K562 (cell line): ENCODE results near the gene DOCK6. TPM values are rescaled to one million over a fixed set of nuclear protein-coding genes. Genes with fewer than 3 reads are reported as not detected.

Source experiments
- ATAC-seq: fragments of 200-7000 bp; cut with Tn5 transposase; 3 replicates; pipeline ENCODE4 v1.9.1; 2020; ENCODE audit warnings: moderate library complexity
- BruUV-seq: library from RNA; stranded (reverse); fragments of 400-500 nt; replicated peaks from 2 replicates; lab custom pipeline; 2021; lab: Mats Ljungman, UMichigan
- CTCF ChIA-PET: fragments of 300-600 bp; formaldehyde crosslinking; extraction: SDS; loops from one replicate; lab custom pipeline; 2021; ENCODE audit warnings: low intra/inter-chr PET ratio; lab: Yijun Ruan, JAX
- POLR2A ChIA-PET: fragments of 300-600, 350-650 bp; sonication (Branson Sonifier 250); formaldehyde crosslinking; extraction: SDS; loops from one replicate; lab custom pipeline; 2021; ENCODE audit warnings: antibody characterized with exemption, inconsistent platforms; lab: Yijun Ruan, JAX
- DNase-seq, 4 experiments: peaks; one replicate each; pipeline versions ENCODE4 v3.0.0 to v3.0.0-alpha.2; 2011 to 2018; ENCODE audit warnings: low spot score in 3 of 4, mixed read lengths in 3 of 4; ENCODE audit errors: extremely low read depth in 1 of 4
- FAIRE-seq: peaks from 2 replicates; lab custom pipeline; 2011; peaks lifted over from hg19 to GRCh38; lab: Jason Lieb, UNC
- H2AFZ ChIP-seq: 2 replicates; pipeline ENCODE4 v1.6.0; 2011; ENCODE audit warnings: low read depth, low read length, control low read depth, inconsistent platforms
- H3K27ac ChIP-seq: fragments of 200-600 bp; 3 replicates; pipeline ENCODE4 v1.8.0; 2011; ENCODE audit warnings: low read depth, mild to moderate bottlenecking, control low read depth, inconsistent platforms, low read length, moderate library complexity, mixed read lengths; ENCODE audit errors: extremely low read depth
- H3K27me3 ChIP-seq, 2 experiments: fragments of 300-600 bp in 1 of 2; 2 replicates in 1 of 2; 3 replicates in 1 of 2; pipeline versions ENCODE4 v1.6.0 to v1.8.0; 2011; ENCODE audit warnings: inconsistent platforms in 2 of 2, low read length in 2 of 2, mild to moderate bottlenecking in 1 of 2, mixed read lengths in 1 of 2, moderate library complexity in 1 of 2; ENCODE audit not compliant: control insufficient read depth in 2 of 2, insufficient read depth in 2 of 2
- H3K36me3 ChIP-seq: fragments of 300-600 bp; 3 replicates; pipeline ENCODE4 v1.8.0; 2011; ENCODE audit warnings: mild to moderate bottlenecking, low read length, inconsistent platforms; ENCODE audit not compliant: control insufficient read depth, insufficient read depth
- H3K4me1 ChIP-seq, 2 experiments: fragments of 200-600 bp in 1 of 2; replicated peaks in 1 of 2; 2 replicates in 1 of 2; 3 replicates in 1 of 2; pipeline versions ENCODE4 v1.5.1 to v1.8.0; 2011; ENCODE audit warnings: inconsistent platforms in 2 of 2, low read length in 2 of 2, mild to moderate bottlenecking in 1 of 2, mixed read lengths in 1 of 2, moderate library complexity in 1 of 2; ENCODE audit not compliant: control insufficient read depth in 2 of 2, insufficient read depth in 2 of 2
- H3K4me2 ChIP-seq: 2 replicates; pipeline ENCODE4 v1.6.1; 2011; ENCODE audit warnings: low read length, control low read depth, inconsistent platforms, mixed read lengths; ENCODE audit not compliant: insufficient read depth
- H3K4me3 ChIP-seq: fragments of 200-600 bp; sonication (generic), shearing (Covaris generic); 2 replicates; pipeline ENCODE4 v1.5.1; 2016; ENCODE audit warnings: control low read depth, inconsistent platforms
- H3K79me2 ChIP-seq: fragments of 200-600 bp; 3 replicates; pipeline ENCODE4 v1.8.0; 2011; ENCODE audit warnings: low read length, inconsistent platforms; ENCODE audit not compliant: control insufficient read depth, insufficient read depth
- H3K9ac ChIP-seq, 2 experiments: 2 replicates each; pipeline versions ENCODE4 v1.6.0 to v1.6.1; 2011; ENCODE audit warnings: low read depth in 2 of 2, low read length in 2 of 2, control low read depth in 1 of 2, inconsistent platforms in 1 of 2, mild to moderate bottlenecking in 1 of 2, mixed read lengths in 1 of 2; ENCODE audit not compliant: insufficient read depth in 1 of 2
- H3K9me1 ChIP-seq: one replicate; pipeline ENCODE4 v1.6.0; 2011; ENCODE audit warnings: inconsistent platforms, mild to moderate bottlenecking, low read length, moderate library complexity; ENCODE audit not compliant: control insufficient read depth, insufficient read depth
- H3K9me3 ChIP-seq: replicated peaks from 2 replicates; pipeline ENCODE4 v1.5.1; 2011; ENCODE audit warnings: low read depth, low read length, inconsistent platforms; ENCODE audit not compliant: control insufficient read depth, insufficient read depth
- H4K20me1 ChIP-seq: replicated peaks from 2 replicates; pipeline ENCODE4 v1.6.1; 2011; ENCODE audit warnings: low read length, inconsistent platforms, mixed read lengths; ENCODE audit not compliant: control insufficient read depth, insufficient read depth
- BACH1 ChIP-seq: fragments of 200-800 bp; sonication (Bioruptor generic); IDR thresholded peaks from 2 replicates; pipeline ENCODE4 v1.6.1; 2016; ENCODE audit warnings: missing genetic modification characterization, missing compliant biosample characterization
- ESRRA ChIP-seq: fragments of 450-650 bp; IDR thresholded peaks from 2 replicates; pipeline ENCODE4 v1.6.1; 2014; ENCODE audit warnings: low read depth, mild to moderate bottlenecking, moderate library complexity, borderline replicate concordance
- POLR2G ChIP-seq: fragments of 200-400 bp; formaldehyde crosslinking; IDR thresholded peaks from 2 replicates; pipeline ENCODE4 v1.6.1; 2017; ENCODE audit warnings: low read depth, mild to moderate bottlenecking, antibody characterized with exemption, low read length, moderate library complexity
- XRCC4 ChIP-seq: IDR thresholded peaks from one replicate; pipeline ENCODE4 v1.6.1; 2011; ENCODE audit not compliant: insufficient read depth, insufficient read length; ENCODE audit errors: extremely low read depth
- ZC3H8 ChIP-seq: fragments of 450-650 bp; IDR thresholded peaks from 2 replicates; pipeline ENCODE4 v1.6.1; 2017
- ZNF407 ChIP-seq: fragments of 450-650 bp; IDR thresholded peaks from 2 replicates; pipeline ENCODE4 v1.6.1; 2016; ENCODE audit warnings: low read depth
- WGBS: fragments of 100-300 bp; shearing (Covaris generic); methylation state at CpG from one replicate; pipeline ENCODE4 v1.1.6; 2016; ENCODE audit warnings: low coverage, mixed read lengths; ENCODE audit not compliant: insufficient coverage; ENCODE audit errors: missing lambda C conversion rate; 5-methylcytosine and 5-hydroxymethylcytosine counted together
- in situ Hi-C: fragments of 300-500 bp; cut with MboI; formaldehyde crosslinking; loops from 4 replicates; pipeline ENCODE4 v1.15.0; 2018; ENCODE audit warnings: inconsistent platforms, mixed read lengths
- intact Hi-C: fragments of 100-400 bp; cut with micrococcal nuclease; formaldehyde crosslinking; loops from 2 replicates; pipeline ENCODE4 v1.14.2; 2022
- polyA plus RNA-seq, 8 experiments: library from polyadenylated mRNA; depleted of rRNA in 4 of 8; stranded (reverse) in 5 of 8; unstranded in 3 of 8; fragments of >200 nt; fragmentation: Nextera tagmentation in 2 of 8; fragmentation: Illumina TruSeq in 1 of 8; extraction: Ambion mirVana in 2 of 8; extraction: Trizol in 1 of 8; gene quantifications; 2 replicates each; pipeline versions ENCODE4 v1.2.1 to v1.2.3, GENCODE V29; 2011 to 2014; ENCODE audit warnings: inconsistent platforms in 1 of 8, missing spikeins in 1 of 8
- total RNA-seq, 7 experiments: library from RNA; depleted of rRNA in 6 of 7; stranded (reverse); fragments of >200 nt in 6 of 7; fragmentation: Illumina TruSeq in 2 of 7; extraction: Trizol in 2 of 7; gene quantifications; 2 replicates each; pipeline versions ENCODE4 v1.2.1 to v1.2.3, GENCODE V29; 2011 to 2021; ENCODE audit warnings: low replicate concordance in 1 of 7

DOCK6 gene
- total and polyA plus RNA-seq, 9 of the 15 experiments (the other 6 are each of a cell fraction or from before 2014, with no cell fraction given), result 0.35 to 19.3 (median 3.8) TPM

GRCh38 chr19:11176466-11177193, 85.7 kb downstream of the DOCK6 start:
- Histone ChIP-seq H2AFZ (no peak overlapping the region), H3K79me2 (no peaks in the 10 kb centered on the region), H3K4me1 (peaks cover 0 to 5% of the 10 kb centered on the region in 2 experiments; a peak in 1 of 5 replicates), H3K4me3 (no peak overlapping the region), H3K9me3 (no peaks in the 10 kb centered on the region), H3K4me2 (no peak overlapping the region), H3K9ac (no peak overlapping the region), H3K9me1 (no peaks in the 10 kb centered on the region), H3K27ac (no peak overlapping the region), H3K27me3 (no peaks in the 10 kb centered on the region), H4K20me1 (no peaks in the 10 kb centered on the region), H3K36me3 (peaks cover 54% of the 10 kb centered on the region; the same call in 2 of the 3 replicates)
- FAIRE-seq (no peak), ATAC-seq (no peak), DNase-seq (no peak)
- intact Hi-C loops (no loop called here), in situ Hi-C loops (no loop called here)
- BruUV-seq, result no TSS peak
- POLR2A ChIA-PET, result interaction anchor here (1.1 kb wide), 1 partner anchor 12 kb away, joined by 4 read pairs; no protein-coding TSS in a partner anchor
- CTCF ChIA-PET, result no interaction called here
- WGBS, result 78% methylated on average over 13 of the region's 18 CpGs
- 0 out of 2 replicates have a peak, but pooled peaks have one; percentile 28 for TF ChIP-seq ESRRA
- TF ChIP-seq ZC3H8, result no peak

GRCh38 chr19:11175920-11176319, 86.4 kb downstream of the DOCK6 start:
- Histone ChIP-seq H3K9ac (no peak overlapping the region), H3K4me2 (no peak overlapping the region), H3K27me3 (no peaks in the 10 kb centered on the region), H3K4me3 (no peak overlapping the region), H3K9me1 (no peaks in the 10 kb centered on the region), H4K20me1 (no peaks in the 10 kb centered on the region), H3K27ac (no peak overlapping the region), H3K4me1 (peaks cover 0 to 5% of the 10 kb centered on the region in 2 experiments; a peak in 1 of 5 replicates), H3K79me2 (no peaks in the 10 kb centered on the region), H3K9me3 (no peaks in the 10 kb centered on the region), H3K36me3 (peaks cover 50% of the 10 kb centered on the region; the same call in 2 of the 3 replicates), H2AFZ (no peak overlapping the region)
- in situ Hi-C loops (no loop called here), intact Hi-C loops (no loop called here)
- ATAC-seq, result no peak
- no peak for DNase-seq
- no peak for FAIRE-seq
- 77% methylated on average over 7 of the region's 7 CpGs for WGBS
- POLR2A ChIA-PET, result interaction anchor here (0.6 to 1.1 kb wide), 3 partner anchors 12 to 32 kb away, joined by 3 to 4 read pairs (median 3); partner anchors contain the start of gene KANK2
- CTCF ChIA-PET, result no interaction called here
- BruUV-seq, result no TSS peak
- TF ChIP-seq POLR2G (no peak), XRCC4 (no peak), ZNF407 (no peak), BACH1 (no peak)
